A549 (cell line): ENCODE results near the gene WTIP.

Source experiments
- BHLHE40 ChIP-seq: IDR thresholded peaks from 2 replicates; pipeline ENCODE4 v1.6.1; 2012; ENCODE audit warnings: low read depth, low read length, inconsistent platforms
- CTCF ChIP-seq: fragments of >200 bp; sonication (Bioruptor Twin); formaldehyde crosslinking; IDR thresholded peaks from 3 replicates; pipeline ENCODE4 v1.5.1; 2016
- E2F6 ChIP-seq: IDR thresholded peaks from 2 replicates; pipeline ENCODE4 v1.6.1; 2012; ENCODE audit warnings: low read depth, borderline replicate concordance
- JUNB ChIP-seq: fragments of >200 bp; sonication (Bioruptor Twin); formaldehyde crosslinking; IDR thresholded peaks from 2 replicates; pipeline ENCODE4 v1.6.1; 2016
- MAFK ChIP-seq: fragments of 450-650 bp; IDR thresholded peaks from 2 replicates; pipeline ENCODE4 v1.6.1; 2014; ENCODE audit not compliant: partially characterized antibody
- MAZ ChIP-seq: fragments of 150-350 bp; IDR thresholded peaks from 2 replicates; pipeline ENCODE4 v1.6.1; 2014; ENCODE audit warnings: antibody characterized with exemption, low read depth, low read length, borderline replicate concordance
- POLR2A ChIP-seq: IDR thresholded peaks from 2 replicates; pipeline ENCODE4 v1.6.1; 2012; ENCODE audit warnings: mild to moderate bottlenecking, low read length
- SMC3 ChIP-seq: fragments of >200 bp; sonication (Bioruptor Twin); formaldehyde crosslinking; IDR thresholded peaks from 3 replicates; pipeline ENCODE4 v1.6.1; 2018; ENCODE audit warnings: inconsistent platforms
- USF2 ChIP-seq: fragments of 450-650 bp; IDR thresholded peaks from 2 replicates; pipeline ENCODE4 v1.6.1; 2014; ENCODE audit warnings: antibody characterized with exemption
- ZNF302 ChIP-seq: fragments of 250-450 bp; sonication (Bioruptor Pico); IDR thresholded peaks from 2 replicates; pipeline ENCODE4 v1.9.0; 2021; ENCODE audit warnings: inconsistent platforms, mild to moderate bottlenecking, moderate library complexity
- ZSCAN20 ChIP-seq: fragments of 250-450 bp; sonication (Bioruptor Pico); IDR thresholded peaks from 2 replicates; pipeline ENCODE4 v1.8.0; 2022; ENCODE audit warnings: mild to moderate bottlenecking, moderate library complexity
- TF ChIP-seq, protein P1 (sequence below): IDR thresholded peaks from 2 replicates; pipeline ENCODE4 v1.6.1; 2012

GRCh38 chr19:34471906-34472700 is 9.5 kb upstream of the WTIP start:
- TF ChIP-seq MAZ, result no peak
- TF ChIP-seq POLR2A, result no peak
- no peak for TF ChIP-seq CTCF
- TF ChIP-seq JUNB, result no peak
- TF ChIP-seq ZSCAN20, result no peak
- no peak for TF ChIP-seq BHLHE40
- TF ChIP-seq, protein P1, sequence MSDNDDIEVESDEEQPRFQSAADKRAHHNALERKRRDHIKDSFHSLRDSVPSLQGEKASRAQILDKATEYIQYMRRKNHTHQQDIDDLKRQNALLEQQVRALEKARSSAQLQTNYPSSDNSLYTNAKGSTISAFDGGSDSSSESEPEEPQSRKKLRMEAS, result no peak
- no peak for TF ChIP-seq E2F6
- TF ChIP-seq ZNF302 (CRISPR knock-in tag), result no peak
- no peak for TF ChIP-seq USF2
- TF ChIP-seq MAFK, result no peak
- TF ChIP-seq SMC3, result no peak
